ENCODE data around the gene B3GLCT. TPM values are rescaled to one million over a fixed set of nuclear protein-coding genes. Genes with fewer than 3 reads are reported as not detected.

The B3GLCT gene
- total and polyA plus RNA-seq, 10 of the 15 experiments (the other 5 are each of a cell fraction or from before 2014, with no cell fraction given): 0.07 to 0.89 (median 0.25) TPM

GRCh38 chr13:31224963-31225559, 25.3 kb downstream of the B3GLCT start (continued):
- TF ChIP-seq MYC (IDR thresholded peaks at IDR 0.05; ENCODE audit: insufficient read depth, insufficient read length, insufficient replicate concordance, low read length, severe bottlenecking) (no peak), TCF7 (IDR thresholded peaks at IDR 0.05; ENCODE audit: borderline replicate concordance) (no peak), EGR1 (IDR thresholded peaks at IDR 0.05; ENCODE audit: borderline replicate concordance in 1 of 2, low read depth in 2 of 2, low read length in 2 of 2) (no peak), GATAD2B (conservative IDR thresholded peaks at IDR 0.05; ENCODE audit: low read depth) (no peak), ZNF24 (IDR thresholded peaks at IDR 0.05) (no peak)

GRCh38 chr13:31225998-31226675, 26.4 kb downstream of the B3GLCT start:
- H3K4me1 ChIP-seq (ENCODE audit: control insufficient read depth, insufficient read depth, low read length): no peaks in the 10 kb centered on the region
- no peaks in the 10 kb centered on the region for H3K36me3 ChIP-seq (ENCODE audit: control insufficient read depth in 2 of 2, insufficient read depth in 2 of 2, low read length in 1 of 2)
- FAIRE-seq (no peak), DNase-seq (ENCODE audit: low read depth, low spot score) (no peak), ATAC-seq (no peak)
- in situ Hi-C loops (cut with MboI): no loop called here
- H3K9ac ChIP-seq (ENCODE audit: control insufficient read depth, insufficient read depth, low read length): no peak overlapping the region
- 30% methylated on average over 9 of the region's 9 CpGs for WGBS (ENCODE audit: insufficient coverage, insufficient replicate concordance, low lambda C conversion rate, missing lambda C conversion rate)
- no peaks in the 10 kb centered on the region for H3K79me2 ChIP-seq (ENCODE audit: control insufficient read depth, insufficient read depth, low read length)
- no peak overlapping the region for H3K4me2 ChIP-seq (ENCODE audit: control insufficient read depth, insufficient read depth)
- no peaks in the 10 kb centered on the region for H4K20me1 ChIP-seq (ENCODE audit: control insufficient read depth, insufficient read depth)
- BruUV-seq (replicated peaks): no TSS peak
- POLR2A ChIA-PET: no interaction called here
- no peak overlapping the region for H3K27ac ChIP-seq (ENCODE audit: control insufficient read depth, insufficient read depth)
- SMC1A ChIA-PET (ENCODE audit: uncharacterized antibody, unreplicated experiment): interaction anchor here (0.6 kb wide), 1 partner anchor 157 kb away, joined by 3 read pairs; no protein-coding TSS in a partner anchor
- no peak overlapping the region for H3K4me3 ChIP-seq
- H3K9me3 ChIP-seq (replicated peaks; ENCODE audit: control insufficient read depth, insufficient read depth, low read length): no peaks in the 10 kb centered on the region
- intact Hi-C loops (cut with micrococcal nuclease; ENCODE audit: unreplicated experiment): no loop called here
- no peaks in the 10 kb centered on the region for H3K27me3 ChIP-seq (replicated peaks in 1 of 2; ENCODE audit: control insufficient read depth in 2 of 2, insufficient read depth in 2 of 2, low read length in 1 of 2)
- CTCF ChIA-PET: interaction anchor here (4.0 kb wide), 1 partner anchor 11 kb away, joined by 23 read pairs; no protein-coding TSS in a partner anchor
- H2AFZ ChIP-seq (ENCODE audit: control insufficient read depth, low read depth, low read length): no peak overlapping the region
- TF ChIP-seq HDAC6 (IDR thresholded peaks at IDR 0.05; ENCODE audit: unreplicated experiment) (no peak), TBL1XR1 (IDR thresholded peaks at IDR 0.05; ENCODE audit: low read depth, low read length) (no peak), WRNIP1 (IDR thresholded peaks at IDR 0.05; ENCODE audit: borderline replicate concordance, low read depth, low read length) (no peak), RCOR1 (conservative IDR thresholded peaks at IDR 0.05; ENCODE audit: low read depth, low read length) (no peak), HDGF (IDR thresholded peaks at IDR 0.05) (no peak), RBBP5 (conservative IDR thresholded peaks at IDR 0.05) (no peak), TARDBP (IDR thresholded peaks at IDR 0.05; ENCODE audit: borderline replicate concordance) (no peak), USF1 (IDR thresholded peaks at IDR 0.05; ENCODE audit: borderline replicate concordance, extremely low read length, insufficient read depth, low read depth, low read length) (no peak), ATF7 (IDR thresholded peaks at IDR 0.05; ENCODE audit: low read depth) (no peak), RFX5 (IDR thresholded peaks at IDR 0.05; ENCODE audit: low read depth, low read length) (no peak), POLR2AphosphoS2 (IDR thresholded peaks at IDR 0.05; ENCODE audit: low read depth, low read length) (no peak), RAD51 (IDR thresholded peaks at IDR 0.05) (no peak), TCF7 (IDR thresholded peaks at IDR 0.05; ENCODE audit: borderline replicate concordance) (no peak), E2F4 (IDR thresholded peaks at IDR 0.05; ENCODE audit: low read depth, low read length) (no peak), BACH1 (IDR thresholded peaks at IDR 0.05; ENCODE audit: borderline replicate concordance) (no peak)
- RAD21 ChIA-PET (ENCODE audit: unreplicated experiment): no interaction called here
